Thyroid gland (tissue), 4 donors: ENCODE data around the gene SETBP1. TPM values are rescaled to one million over a fixed set of nuclear protein-coding genes. Genes with fewer than 3 reads are reported as not detected.

Experiments used
- DNase-seq, 2 donors: peaks; one replicate each; pipeline ENCODE4 v3.0.0-alpha.2; 2019
- H3K27ac ChIP-seq, 3 donors: fragments of 200-600 bp; sonication (generic); 1 replicate in 2 of 3; 2 replicates in 1 of 3; pipeline ENCODE4 v1.5.1; 2016 to 2019; ENCODE audit warnings: mild to moderate bottlenecking in 1 of 3, moderate library complexity in 1 of 3
- H3K27me3 ChIP-seq: fragments of 200-600 bp; sonication (generic); one replicate; pipeline ENCODE4 v1.5.1; 2019
- H3K36me3 ChIP-seq, 2 donors: fragments of 200-600 bp; sonication (generic); one replicate each; pipeline ENCODE4 v1.5.1; 2016 to 2019
- H3K4me1 ChIP-seq, 2 donors: fragments of 200-600 bp; sonication (generic); one replicate each; pipeline ENCODE4 v1.5.1; 2017 to 2019
- H3K4me3 ChIP-seq, 3 donors: fragments of 200-600 bp; sonication (generic); replicated peaks in 1 of 3; 1 replicate in 2 of 3; 2 replicates in 1 of 3; pipeline ENCODE4 v1.5.1; 2016; ENCODE audit warnings: mild to moderate bottlenecking in 1 of 3
- H3K9me3 ChIP-seq: fragments of 200-600 bp; sonication (generic); one replicate; pipeline ENCODE4 v1.5.1; 2017
- CTCF ChIP-seq, 6 experiments: fragments of 200-600 bp in 3 of 6; fragments of 450-650 bp in 3 of 6; sonication (generic) in 3 of 6; IDR thresholded peaks; one replicate each; pipeline ENCODE4 v1.5.1; 2016 to 2019; ENCODE audit warnings: antibody characterized with exemption in 6 of 6, mild to moderate bottlenecking in 2 of 6, inconsistent platforms in 1 of 6, moderate library complexity in 1 of 6
- POLR2A ChIP-seq, 2 donors: fragments of 450-650 bp; IDR thresholded peaks; one replicate each; pipeline ENCODE4 v1.6.1; 2017; ENCODE audit warnings: antibody characterized with exemption in 2 of 2, mild to moderate bottlenecking in 2 of 2, moderate library complexity in 1 of 2
- WGBS, 2 donors: methylation state at CpG; one replicate each; pipeline ENCODE4 v1.1.5; 2017; 5-methylcytosine and 5-hydroxymethylcytosine counted together
- intact Hi-C: fragments of 100-400 bp; cut with DNase I; formaldehyde crosslinking; loops from one replicate; pipeline ENCODE4 v1.15.1; 2023
- total RNA-seq, 4 donors: library from RNA; depleted of rRNA; stranded (reverse); fragments of >200 nt; gene quantifications; one replicate each; pipeline ENCODE4 v1.2.3, GENCODE V29; 2016

The SETBP1 gene
- total RNA-seq, 4 donors from 2014 or later: 32.1 to 72.0 (median 42.0) TPM

DNA sequence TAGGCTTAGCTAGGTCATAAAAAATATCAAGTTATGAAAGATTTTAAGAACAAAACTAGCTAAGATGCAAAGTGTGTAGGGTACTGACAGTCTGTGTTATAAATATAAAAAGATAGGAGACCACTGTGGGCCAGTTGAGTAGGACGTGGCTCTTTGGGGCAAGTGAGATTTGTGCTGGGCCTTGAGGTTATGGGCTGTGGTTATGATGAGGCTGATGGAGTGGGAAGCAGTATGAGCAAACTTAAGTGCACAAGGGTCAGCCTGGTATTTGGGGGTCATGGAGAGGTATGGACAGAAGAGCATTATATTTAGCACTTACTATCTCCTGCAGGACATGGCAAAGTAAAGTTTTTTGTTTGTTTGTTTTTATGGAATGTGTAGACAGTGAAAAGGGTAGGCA, 70.1 kb downstream of the SETBP1 start:
- H3K27ac ChIP-seq: no peak overlapping the region
- peaks cover 0 to 9% of the 10 kb centered on the region in 2 donors for H3K4me1 ChIP-seq
- no peaks in the 10 kb centered on the region for H3K36me3 ChIP-seq
- no peak overlapping the region for H3K4me3 ChIP-seq
- DNase-seq: no peak
- H3K27me3 ChIP-seq: no peaks in the 10 kb centered on the region
- intact Hi-C loops: no loop called here
- H3K9me3 ChIP-seq: no peaks in the 10 kb centered on the region
- no peak for TF ChIP-seq CTCF (IDR thresholded peaks at IDR 0.05)
- TF ChIP-seq POLR2A (IDR thresholded peaks at IDR 0.05): no peak
- WGBS, 2 donors: 92 to 94% methylated on average over 1 of the region's 1 CpG

GRCh38 chr18:44754567-44754966, 73.9 kb downstream of the SETBP1 start:
- WGBS, 2 donors: 93 to 100% methylated on average over 2 of the region's 2 CpGs
- Histone ChIP-seq H3K27ac (no peak overlapping the region), H3K4me1 (peaks cover 0 to 7% of the 10 kb centered on the region in 2 donors), H3K36me3 (no peaks in the 10 kb centered on the region), H3K27me3 (no peaks in the 10 kb centered on the region), H3K4me3 (no peak overlapping the region), H3K9me3 (no peaks in the 10 kb centered on the region)
- TF ChIP-seq POLR2A (IDR thresholded peaks at IDR 0.05): no peak
- TF ChIP-seq CTCF (IDR thresholded peaks at IDR 0.05): no peak
- DNase-seq: no peak
- intact Hi-C loops: no loop called here

DNA sequence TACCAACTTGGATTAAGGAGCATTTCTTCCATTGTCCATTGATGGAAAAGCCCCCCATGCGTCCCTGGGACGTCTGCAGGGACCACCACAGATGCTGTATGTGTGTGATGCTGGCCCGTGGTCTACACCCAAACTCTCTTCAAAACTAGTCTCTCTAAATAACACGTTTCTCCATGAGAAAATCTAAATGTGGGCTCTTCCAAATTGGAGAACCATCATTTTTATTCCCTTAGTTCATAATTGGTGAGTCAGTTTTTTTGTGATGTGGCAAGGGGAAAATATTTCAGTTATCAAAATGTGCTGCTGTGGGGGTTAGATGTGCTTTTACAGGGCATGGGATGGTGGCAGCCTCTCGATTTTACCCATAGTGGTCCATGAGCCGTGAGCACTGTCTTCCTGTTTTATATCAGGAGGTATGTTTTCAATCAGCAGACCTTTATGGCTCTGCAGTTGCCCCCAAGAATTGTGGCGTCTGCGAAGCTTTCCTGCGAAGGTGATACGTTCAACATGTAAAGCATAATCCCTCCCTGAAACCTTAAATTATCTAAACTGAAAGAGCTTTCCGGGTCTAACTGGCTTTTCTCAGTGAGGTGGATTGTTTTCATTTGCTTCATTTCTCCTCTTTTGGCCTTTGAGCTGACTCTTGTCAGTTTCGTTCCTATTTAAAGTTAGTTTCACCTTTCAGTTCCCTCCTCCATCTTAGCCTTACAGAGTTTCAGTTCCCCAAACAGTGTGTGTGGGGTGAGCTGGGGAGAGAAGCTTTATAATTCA, 78.4 kb downstream of the SETBP1 start:
- peaks cover 10 to 26% of the 10 kb centered on the region in 2 donors for H3K4me1 ChIP-seq
- no peak for TF ChIP-seq POLR2A (IDR thresholded peaks at IDR 0.05)
- TF ChIP-seq CTCF (IDR thresholded peaks at IDR 0.05): no peak
- H3K4me3 ChIP-seq: no peak overlapping the region
- H3K27ac ChIP-seq: peak overlapping the region in 2 of 3 donors; percentile 10 to 46
- intact Hi-C loops: no loop called here
- no peak for DNase-seq
- no peaks in the 10 kb centered on the region for H3K36me3 ChIP-seq
- no peaks in the 10 kb centered on the region for H3K9me3 ChIP-seq
- H3K27me3 ChIP-seq: no peaks in the 10 kb centered on the region
- 72 to 84% methylated on average over 12 of the region's 12 CpGs for WGBS, 2 donors

GRCh38 chr18:44759925-44760342, 79.2 kb downstream of the SETBP1 start:
- H3K36me3 ChIP-seq: no peaks in the 10 kb centered on the region
- 87 to 93% methylated on average over 1 of the region's 1 CpG for WGBS, 2 donors
- no peak for DNase-seq
- TF ChIP-seq POLR2A (IDR thresholded peaks at IDR 0.05) (no peak), CTCF (IDR thresholded peaks at IDR 0.05) (no peak)
- peaks cover 10 to 26% of the 10 kb centered on the region in 2 donors for H3K4me1 ChIP-seq
- H3K27me3 ChIP-seq: no peaks in the 10 kb centered on the region
- no peaks in the 10 kb centered on the region for H3K9me3 ChIP-seq
- intact Hi-C loops: no loop called here
- H3K27ac ChIP-seq: peak overlapping the region in 1 of 3 donors; percentile 46
- no peak overlapping the region for H3K4me3 ChIP-seq

- 36 to 39% methylated on average over 3 of the region's 3 CpGs for WGBS, 2 donors
- no peak for TF ChIP-seq CTCF (IDR thresholded peaks at IDR 0.05)
- no peak for TF ChIP-seq POLR2A (IDR thresholded peaks at IDR 0.05)
- no peaks in the 10 kb centered on the region for H3K27me3 ChIP-seq
Observed at GRCh38 chr18:44761812-44762211, 81.1 kb downstream of the SETBP1 start.

More at GRCh38 chr18:44761812-44762211, 81.1 kb downstream of the SETBP1 start:
- Histone ChIP-seq H3K27ac (peak overlapping the region in 2 of 3 donors; percentile 6 to 31), H3K4me3 (no peak overlapping the region), H3K36me3 (no peaks in the 10 kb centered on the region), H3K4me1 (peaks cover 10 to 26% of the 10 kb centered on the region in 2 donors), H3K9me3 (no peaks in the 10 kb centered on the region)
- intact Hi-C loops: no loop called here
- peak; percentile 67 to 75 for DNase-seq
